A673 (cell line): Measurements from ENCODE around the gene MPV17L2.

Source experiments
- EZH2 ChIP-seq: fragments of 200-600 bp; sonication (generic); IDR thresholded peaks from 2 replicates; pipeline ENCODE4 v1.6.1; 2017; ENCODE audit warnings: borderline replicate concordance, low read depth, mild to moderate bottlenecking, mixed read lengths, antibody characterized with exemption, low read length; ENCODE audit not compliant: poor library complexity, severe bottlenecking
- TF ChIP-seq, protein P1 (sequence below): fragments of 300-800, 200-600 bp; sonication (generic); conservative IDR thresholded peaks from 2 replicates; pipeline ENCODE4 v1.5.1; 2017; ENCODE audit warnings: low read depth, mild to moderate bottlenecking, antibody characterized with exemption, low read length, moderate library complexity, mixed read lengths

DNA sequence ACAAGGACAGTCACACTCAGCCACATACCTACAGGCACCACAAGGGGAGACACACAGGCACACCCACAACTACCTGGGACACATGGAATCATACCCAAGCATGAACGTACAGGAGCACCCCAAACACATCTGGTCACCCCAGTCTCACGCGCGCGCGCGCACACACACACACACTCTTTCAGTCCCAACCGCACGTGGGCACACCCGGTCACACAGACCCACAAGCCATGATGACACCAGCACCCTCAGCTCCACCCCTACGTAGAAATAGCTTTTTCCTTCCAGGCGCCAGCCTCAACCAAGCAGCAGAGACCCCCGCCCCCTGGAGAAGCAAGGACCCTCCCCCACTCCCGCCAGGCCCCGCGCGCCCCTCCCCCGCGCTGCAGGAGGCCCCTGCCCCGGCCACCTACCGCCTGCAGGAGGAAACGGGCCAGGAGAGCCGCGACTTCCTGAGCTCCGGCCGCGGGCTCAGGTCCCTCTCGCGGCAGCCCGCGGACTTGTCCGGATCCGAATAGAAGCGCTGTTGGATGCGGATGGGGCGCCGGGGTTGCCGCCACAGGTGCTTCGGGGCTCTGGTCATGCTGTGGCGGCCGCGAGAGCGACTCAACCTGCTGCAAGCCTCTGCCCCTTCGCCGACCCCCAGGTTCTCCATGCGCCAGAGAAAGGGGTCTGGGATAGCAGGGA lies 39.7 kb downstream of the MPV17L2 start:
- TF ChIP-seq, protein P1, sequence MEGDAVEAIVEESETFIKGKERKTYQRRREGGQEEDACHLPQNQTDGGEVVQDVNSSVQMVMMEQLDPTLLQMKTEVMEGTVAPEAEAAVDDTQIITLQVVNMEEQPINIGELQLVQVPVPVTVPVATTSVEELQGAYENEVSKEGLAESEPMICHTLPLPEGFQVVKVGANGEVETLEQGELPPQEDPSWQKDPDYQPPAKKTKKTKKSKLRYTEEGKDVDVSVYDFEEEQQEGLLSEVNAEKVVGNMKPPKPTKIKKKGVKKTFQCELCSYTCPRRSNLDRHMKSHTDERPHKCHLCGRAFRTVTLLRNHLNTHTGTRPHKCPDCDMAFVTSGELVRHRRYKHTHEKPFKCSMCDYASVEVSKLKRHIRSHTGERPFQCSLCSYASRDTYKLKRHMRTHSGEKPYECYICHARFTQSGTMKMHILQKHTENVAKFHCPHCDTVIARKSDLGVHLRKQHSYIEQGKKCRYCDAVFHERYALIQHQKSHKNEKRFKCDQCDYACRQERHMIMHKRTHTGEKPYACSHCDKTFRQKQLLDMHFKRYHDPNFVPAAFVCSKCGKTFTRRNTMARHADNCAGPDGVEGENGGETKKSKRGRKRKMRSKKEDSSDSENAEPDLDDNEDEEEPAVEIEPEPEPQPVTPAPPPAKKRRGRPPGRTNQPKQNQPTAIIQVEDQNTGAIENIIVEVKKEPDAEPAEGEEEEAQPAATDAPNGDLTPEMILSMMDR, result no peak
- TF ChIP-seq EZH2, result no peak
